Stimulated activated CD8-positive, alpha-beta memory T cell treated with anti-CD3 and anti-CD28 coated beads, Interleukin-2, amount 100 ng/mL, for 48 hours (primary cell): ENCODE measurements around the gene CCDC170.

Experiments
- DNase-seq, 2 donors: peaks; one replicate each; pipeline ENCODE4 v3.0.0-alpha.2; 2020; ENCODE audit warnings: low read depth in 2 of 2

CCDC170 gene

DNA sequence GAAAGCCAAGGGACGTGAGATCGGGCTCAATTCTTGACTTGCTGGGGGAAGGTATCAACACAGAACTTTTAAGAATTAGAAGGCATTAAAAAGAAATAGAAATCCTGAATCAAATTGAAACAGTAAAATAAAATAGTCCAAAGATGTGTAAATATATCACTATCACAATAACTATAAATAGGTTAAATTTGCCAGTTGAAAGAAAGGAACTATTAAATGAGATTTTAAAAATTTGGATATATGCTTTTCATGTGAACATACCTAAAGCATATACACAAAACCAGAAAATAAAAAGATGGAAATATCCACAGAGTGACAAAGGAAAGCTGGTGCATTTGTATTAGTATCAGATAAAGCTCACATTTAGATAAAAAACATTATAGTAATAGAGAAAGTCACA is 161.3 kb downstream of the CCDC170 start:
- DNase-seq = no peak

DNA sequence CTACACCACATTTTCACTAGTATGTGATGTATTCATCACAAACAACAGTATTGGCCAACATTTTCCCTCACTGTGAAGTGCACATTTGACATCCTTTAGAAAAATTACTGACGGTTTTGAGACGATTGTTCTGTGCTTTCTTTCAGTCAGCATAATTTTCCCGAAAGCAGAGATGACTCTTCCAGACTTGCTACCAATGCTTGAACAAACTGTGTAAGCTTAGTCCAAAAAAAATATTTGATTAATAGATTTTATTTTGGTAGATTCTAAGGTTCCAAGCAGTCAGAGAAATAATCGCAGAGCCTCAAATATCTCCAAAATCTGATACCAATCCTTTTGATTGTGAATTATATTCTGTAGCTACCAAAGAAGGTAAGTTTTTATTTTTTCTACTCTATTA is 162.6 kb downstream of the CCDC170 start:
- DNase-seq = no peak

DNA sequence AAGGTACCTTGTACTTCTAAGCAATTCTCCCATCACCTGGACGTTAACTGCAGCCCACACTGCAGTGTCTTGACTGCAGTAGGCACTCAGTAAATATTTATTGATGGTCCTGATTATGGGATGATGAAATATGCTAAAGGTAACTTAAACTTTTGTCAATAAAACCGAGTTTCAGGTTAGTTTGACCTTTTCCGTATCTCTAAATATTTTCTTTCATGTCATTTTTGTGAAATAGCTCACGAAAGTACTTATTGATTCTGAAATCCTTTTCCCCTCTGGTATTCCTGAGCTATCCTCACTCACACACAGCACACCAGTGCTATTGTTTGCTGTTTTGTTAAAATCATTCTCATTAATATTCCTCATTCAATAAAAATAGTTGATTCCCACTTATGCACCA is 164.3 kb downstream of the CCDC170 start:
- DNase-seq = no peak

DNA sequence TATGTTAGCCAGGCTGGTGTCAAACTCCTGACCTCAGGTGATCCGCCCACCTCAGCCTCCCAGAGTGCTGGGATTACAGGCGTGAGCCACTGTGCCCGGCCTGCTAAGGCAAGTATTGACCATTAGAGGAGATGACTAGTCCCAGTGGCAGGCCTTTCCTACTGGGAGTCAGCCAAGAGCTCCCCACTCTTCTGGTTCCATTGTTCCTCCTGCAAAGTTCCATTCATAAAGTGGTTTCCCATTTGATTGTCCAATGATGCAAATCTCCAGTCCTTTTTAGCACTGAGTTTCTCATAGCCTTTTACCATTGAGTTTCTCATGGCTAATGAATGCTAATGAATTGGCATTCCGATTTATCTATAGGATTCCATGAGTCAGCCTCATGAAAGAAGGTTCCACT is 165.4 kb downstream of the CCDC170 start:
- DNase-seq = no peak

DNA sequence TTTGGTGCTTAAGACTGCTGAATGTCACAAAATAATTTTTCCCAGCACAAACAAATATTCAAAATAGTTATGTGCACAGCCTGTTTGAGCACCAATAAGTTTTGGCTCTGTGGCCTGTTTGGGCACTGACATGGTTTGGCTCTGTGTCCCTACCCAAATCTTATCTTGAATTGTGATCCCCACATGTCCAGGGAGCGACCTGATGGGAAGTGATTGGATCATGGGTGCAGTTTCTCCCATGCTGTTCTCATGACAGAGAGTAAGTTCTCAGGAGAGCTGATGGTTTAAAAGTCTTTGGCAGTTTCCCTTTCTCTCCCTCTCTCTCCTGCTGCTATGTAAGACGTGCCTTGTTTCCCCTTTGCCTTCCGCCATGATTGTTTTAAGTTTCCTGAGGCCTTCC is 167.7 kb downstream of the CCDC170 start:
- DNase-seq = no peak

DNA sequence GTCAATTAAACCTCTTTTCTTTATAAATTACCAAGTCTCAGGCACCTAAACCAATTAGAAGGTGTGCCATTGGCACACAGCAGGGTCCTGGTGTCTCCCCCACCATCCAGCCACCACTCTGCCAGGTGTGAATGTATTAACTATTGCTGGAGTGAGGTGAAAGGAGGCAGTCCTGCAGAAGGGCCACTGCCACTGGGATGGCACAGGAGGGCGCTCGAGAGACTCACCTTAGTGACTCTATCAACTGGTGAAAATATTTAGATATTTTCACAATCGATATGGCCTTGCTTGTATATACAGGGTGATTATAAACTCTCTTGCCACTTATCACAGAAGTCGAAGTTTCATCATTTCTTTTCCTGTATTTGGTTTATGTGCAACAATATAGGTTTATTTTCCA is 168.1 kb downstream of the CCDC170 start:
- no peak for DNase-seq

DNA sequence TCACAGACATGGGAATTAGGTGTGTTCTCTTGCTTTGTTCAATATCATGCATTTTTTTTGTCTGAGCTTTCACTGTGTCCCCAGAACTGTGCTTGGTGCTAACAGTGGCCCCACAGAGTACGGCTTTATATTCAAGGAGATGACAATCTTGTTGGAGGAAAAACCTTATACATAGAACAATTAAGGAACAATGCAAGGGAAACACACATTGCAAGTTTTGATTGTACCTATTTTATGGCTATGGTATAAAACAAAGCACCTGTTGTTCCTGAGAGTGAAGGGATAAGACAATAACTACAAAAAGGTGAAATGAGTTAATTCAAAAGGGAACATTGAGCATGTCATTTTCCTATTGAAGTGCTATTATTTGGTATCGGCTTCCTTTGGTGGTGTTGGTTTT is 169.7 kb downstream of the CCDC170 start:
- no peak for DNase-seq

DNA sequence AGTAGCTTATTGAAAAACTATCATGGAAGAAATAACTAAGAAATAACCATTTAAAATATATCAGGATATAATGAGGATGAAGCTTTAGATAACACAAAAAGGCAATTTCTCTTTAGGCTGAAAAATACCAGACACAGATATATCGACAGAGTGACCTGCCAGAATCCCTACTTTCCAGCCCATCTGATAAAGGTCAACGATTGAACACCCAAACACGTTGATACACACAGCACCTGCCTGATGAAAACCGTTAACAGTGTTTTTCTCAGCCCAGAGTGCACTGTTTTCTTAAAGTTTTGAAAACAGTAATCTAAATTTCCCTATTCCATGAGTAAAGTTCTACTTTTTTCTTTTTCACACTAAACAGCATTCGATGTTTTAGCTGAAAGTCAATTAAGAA is 170.6 kb downstream of the CCDC170 start:
- no peak for DNase-seq

DNA sequence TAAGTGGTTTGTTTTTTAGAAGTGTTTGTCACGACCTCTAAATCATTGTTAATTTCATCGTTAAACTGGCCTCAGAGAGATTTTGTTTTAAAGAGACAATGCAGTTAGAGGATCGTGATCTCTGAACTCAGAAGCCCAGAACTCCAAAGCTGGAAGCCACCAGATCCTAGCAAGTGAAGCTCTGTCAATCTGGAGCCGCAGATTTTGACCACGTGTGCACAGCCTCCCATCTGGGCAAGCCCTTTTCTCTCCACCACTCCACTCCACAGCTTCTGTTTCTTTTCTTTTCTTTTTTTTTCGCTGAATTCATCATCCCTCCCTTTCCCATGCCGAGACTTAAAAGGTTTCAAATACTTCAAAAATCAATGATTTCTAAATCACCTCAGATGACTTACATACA is 171.5 kb downstream of the CCDC170 start:
- DNase-seq = no peak

DNA sequence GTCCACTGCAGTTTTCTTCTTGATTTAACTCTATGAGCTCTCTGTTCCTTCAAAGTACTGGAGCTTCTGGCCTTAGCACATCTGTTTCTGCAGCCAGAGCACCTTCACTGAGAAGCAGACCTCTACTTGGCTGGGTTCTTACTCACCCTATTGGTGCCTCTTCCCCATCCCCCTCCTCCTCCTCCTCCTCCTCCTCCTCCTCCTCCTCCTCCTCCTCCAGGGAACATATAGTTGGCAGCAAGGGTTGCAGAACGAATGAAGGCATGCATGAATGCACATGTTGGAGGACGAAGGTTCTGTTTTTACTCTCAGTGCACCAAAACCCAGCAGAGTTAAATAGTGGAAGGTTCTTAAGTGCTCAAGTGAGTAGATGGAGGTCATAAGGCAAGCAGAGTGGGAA is 172.7 kb downstream of the CCDC170 start:
- DNase-seq = no peak

DNA sequence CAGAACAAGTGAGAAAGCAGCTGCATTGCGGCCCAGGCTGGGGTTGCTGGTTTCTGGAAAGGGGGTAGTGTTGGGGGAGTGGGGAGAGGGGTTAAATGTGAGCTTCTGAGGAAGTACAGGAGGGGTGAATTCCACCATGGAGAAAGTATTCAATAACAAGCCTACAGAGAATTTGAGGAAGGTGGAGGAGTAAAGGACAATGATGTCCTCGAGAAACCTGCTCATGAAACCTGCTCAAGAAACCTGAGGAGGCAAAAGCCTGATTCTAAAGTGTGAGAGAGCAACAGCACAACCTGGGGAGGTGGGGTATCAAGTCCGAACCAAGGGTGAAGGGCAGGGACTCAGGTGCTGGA is 175.4 kb downstream of the CCDC170 start:
- no peak for DNase-seq

DNA sequence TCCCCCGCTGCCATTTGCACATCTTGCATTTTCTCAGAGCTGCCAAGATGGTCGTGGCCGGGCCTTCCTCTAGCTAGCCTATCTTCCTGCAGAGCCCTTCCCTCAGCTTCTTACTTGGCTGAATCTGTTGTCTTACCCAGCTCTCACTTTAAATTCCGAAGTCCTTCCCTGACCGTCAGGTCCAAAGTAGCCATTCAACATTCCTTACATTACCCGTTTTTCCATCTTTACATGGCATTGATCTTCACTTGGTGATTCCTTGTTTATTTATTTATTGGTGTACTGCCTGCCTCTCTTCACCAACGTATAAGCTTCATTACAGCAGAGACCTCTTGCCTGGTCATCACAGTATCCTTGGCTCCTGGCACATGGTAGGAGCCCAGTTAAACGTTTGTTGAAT is 176.3 kb downstream of the CCDC170 start:
- no peak for DNase-seq
